GM12875 (cell line): Measurements from ENCODE around the gene SCGB1D1.
"Not testable (repeated sequence)": the region's sequence is repeated elsewhere in the genome, so short reads cannot be mapped to it uniquely, and the experiment has no call there.

Experiments
- H3K4me3 ChIP-seq: one replicate; pipeline ENCODE4 v1.5.1; 2011; ENCODE audit warnings: low read depth, low read length, control low read depth
- TF ChIP-seq, protein P1 (sequence below): IDR thresholded peaks from 2 replicates; pipeline ENCODE4 v1.5.1; 2011; ENCODE audit warnings: low read depth, mild to moderate bottlenecking, control low read depth, inconsistent platforms, low read length, moderate library complexity, borderline replicate concordance; ENCODE audit not compliant: insufficient read depth

The SCGB1D1 gene

DNA sequence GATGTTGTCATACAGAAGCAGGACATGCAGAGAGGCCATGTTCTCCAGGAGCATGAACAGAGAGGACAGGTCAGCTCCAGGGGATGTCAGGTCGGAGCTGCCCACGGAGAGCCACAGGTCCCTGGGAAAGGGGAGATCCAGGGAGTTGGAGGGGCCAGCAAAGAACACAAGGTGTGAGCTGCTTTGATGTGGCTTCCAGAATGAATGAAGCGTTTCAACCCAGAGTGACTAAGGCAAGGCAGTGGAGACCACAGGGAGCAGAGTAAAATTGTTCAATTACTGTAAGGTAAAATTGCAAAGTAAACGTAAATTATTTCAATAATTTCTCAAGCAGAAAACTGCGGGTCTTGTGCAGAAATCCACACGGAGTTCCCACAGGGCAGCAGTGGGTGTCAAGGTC, 12.9 kb downstream of the SCGB1D1 start:
- no peak overlapping the region for H3K4me3 ChIP-seq
- TF ChIP-seq, protein P1, sequence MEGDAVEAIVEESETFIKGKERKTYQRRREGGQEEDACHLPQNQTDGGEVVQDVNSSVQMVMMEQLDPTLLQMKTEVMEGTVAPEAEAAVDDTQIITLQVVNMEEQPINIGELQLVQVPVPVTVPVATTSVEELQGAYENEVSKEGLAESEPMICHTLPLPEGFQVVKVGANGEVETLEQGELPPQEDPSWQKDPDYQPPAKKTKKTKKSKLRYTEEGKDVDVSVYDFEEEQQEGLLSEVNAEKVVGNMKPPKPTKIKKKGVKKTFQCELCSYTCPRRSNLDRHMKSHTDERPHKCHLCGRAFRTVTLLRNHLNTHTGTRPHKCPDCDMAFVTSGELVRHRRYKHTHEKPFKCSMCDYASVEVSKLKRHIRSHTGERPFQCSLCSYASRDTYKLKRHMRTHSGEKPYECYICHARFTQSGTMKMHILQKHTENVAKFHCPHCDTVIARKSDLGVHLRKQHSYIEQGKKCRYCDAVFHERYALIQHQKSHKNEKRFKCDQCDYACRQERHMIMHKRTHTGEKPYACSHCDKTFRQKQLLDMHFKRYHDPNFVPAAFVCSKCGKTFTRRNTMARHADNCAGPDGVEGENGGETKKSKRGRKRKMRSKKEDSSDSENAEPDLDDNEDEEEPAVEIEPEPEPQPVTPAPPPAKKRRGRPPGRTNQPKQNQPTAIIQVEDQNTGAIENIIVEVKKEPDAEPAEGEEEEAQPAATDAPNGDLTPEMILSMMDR = no peak

DNA sequence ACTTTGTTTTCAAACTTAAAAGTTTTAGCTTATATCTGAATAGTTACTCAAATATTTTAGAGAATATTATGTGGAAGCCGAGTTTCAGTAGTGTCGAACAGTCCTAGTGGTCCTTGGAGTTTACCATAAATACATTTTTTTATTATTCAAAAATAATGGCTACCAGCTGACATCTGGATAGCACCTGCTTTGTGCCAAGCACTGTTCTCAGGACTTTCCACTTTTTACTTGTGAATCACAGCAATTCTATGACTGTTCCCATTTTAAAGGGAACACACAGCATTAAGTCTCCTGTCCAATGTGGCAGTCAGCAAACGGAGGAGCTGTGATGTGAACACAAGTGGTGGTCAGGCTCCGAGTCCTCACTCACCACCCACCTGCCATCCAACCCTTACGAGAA, 14.4 kb downstream of the SCGB1D1 start:
- H3K4me3 ChIP-seq = no peak overlapping the region
- TF ChIP-seq, protein P1 = no peak

DNA sequence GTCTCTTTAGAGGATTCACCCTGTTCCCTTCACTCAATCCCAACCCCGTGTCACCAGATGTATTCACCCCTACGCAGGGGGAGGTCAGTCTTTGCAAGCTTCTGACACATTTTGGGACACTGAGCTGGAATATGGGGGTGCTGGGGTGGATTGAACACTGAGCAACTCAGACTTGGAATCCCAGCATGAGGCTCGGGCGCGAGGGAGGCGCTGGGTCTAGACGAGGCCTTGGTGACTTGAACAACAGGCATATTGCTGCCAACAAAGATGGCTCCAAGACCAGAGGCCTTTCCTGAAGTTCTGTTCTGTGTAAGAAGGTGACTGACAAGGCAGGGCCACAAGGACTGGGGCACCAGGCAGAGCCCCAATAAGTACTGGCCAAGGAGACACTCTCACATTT, 15.4 kb downstream of the SCGB1D1 start:
- no peak overlapping the region for H3K4me3 ChIP-seq
- TF ChIP-seq, protein P1 = no peak

DNA sequence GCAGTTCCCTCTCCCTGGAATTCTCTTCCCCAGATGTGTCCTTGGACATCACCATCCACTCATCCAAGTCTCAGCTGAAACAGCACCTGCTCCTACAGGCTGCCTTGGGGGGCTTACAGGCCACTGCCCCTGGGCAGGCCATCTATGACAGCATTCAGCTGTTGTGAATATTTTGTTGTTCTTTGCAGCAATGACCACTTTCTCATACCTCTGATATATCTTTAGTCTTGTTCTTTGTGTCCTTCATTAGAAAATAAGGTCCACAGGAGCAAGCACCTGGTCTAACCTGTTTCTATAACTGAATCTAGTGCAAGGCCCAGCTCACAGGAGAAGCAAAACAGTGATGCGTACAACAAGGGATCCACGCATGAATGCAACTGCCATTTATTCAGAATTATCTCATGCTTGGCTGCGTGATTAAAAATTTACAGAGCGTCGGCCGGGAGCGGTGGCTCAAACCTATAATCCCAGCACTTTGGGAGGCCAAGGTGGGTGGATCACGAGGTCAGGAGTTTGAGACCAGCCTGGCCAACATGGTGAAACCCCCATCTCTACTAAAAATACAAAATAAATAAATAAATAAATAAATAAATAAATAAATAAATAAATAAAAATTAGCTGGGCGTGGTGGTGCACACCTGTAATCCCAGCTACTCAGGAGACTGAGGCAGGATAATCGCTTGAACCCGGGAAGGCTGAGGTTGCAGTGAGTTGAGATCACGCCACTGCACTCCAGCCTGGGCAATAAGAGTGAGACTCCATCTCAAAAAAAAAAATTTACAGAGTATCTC, 16.5 kb downstream of the SCGB1D1 start:
- not testable (repeated sequence) for H3K4me3 ChIP-seq

DNA sequence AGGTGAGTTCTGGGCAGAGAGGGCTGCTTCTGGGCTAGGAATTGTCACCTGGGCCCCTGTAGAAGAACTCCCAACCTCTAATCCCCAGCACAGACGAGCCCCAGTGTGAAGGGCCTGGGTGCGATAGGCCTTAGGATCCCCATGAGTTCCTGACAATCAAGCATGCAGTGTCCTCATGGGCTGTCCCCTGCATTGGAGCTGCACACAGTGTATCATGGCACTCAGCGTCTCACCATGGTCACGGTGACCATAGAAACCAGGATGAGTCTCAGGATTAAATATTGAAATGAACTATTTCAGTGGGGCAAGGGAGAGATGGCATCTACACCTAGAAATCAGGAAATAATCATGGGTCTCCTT, 18.7 kb downstream of the SCGB1D1 start:
- H3K4me3 ChIP-seq = no peak overlapping the region
- TF ChIP-seq, protein P1 = no peak

DNA sequence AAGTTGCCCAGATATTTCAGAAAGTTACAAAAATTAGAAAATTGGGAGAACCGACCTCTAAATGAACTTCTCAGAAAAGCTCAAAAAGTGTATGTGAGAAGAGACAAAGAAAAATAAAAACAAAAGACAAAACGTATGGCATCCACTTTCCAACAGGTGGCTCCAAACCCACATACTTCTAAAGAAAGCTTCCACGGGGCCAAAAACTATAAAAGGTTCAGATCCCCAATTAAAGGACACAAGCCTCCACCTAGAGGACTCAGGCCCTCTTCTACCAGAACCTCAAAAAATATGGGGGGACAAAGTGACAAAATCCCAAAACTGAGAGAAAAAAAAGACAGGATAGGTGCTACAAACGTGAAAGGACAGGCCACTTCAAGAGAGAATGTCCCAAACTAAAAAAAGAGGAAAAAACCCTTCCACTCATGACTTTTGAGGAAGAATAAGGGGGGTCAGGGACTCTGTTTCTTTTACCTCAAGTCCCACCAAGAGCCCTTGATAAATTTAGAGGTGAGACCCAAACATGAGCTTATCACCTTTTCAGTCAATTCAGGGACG, 27.3 kb downstream of the SCGB1D1 start:
- TF ChIP-seq, protein P1 = peak; percentile 34; the same call in 1 of the 2 replicates
- H3K4me3 ChIP-seq = no peak overlapping the region

DNA sequence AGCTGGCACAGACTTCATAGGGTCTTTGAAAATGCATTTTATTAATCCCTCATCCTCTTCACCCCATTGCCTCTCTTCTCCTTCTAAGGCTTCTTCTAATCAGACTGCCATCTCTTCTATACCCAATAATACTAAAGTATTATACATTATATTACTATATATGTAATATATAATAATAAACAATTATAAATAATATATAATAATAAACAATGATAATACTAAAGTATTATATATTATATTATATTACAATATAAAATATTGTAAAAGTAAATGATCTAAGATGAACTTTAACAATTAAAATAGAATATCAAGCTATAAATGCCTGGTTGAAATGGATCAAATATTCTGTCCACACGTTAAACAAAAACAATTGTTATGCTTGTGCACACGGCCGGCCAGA, 31.5 kb downstream of the SCGB1D1 start:
- TF ChIP-seq, protein P1 = no peak
- no peak overlapping the region for H3K4me3 ChIP-seq
